ENCODE data around the gene RCAN1. TPM values are rescaled to one million over a fixed set of nuclear protein-coding genes. Genes with fewer than 3 reads are reported as not detected.

The RCAN1 gene
- polyA plus RNA-seq, 1 donor (not counting 4 experiments of a cell fraction or from before 2014, with no cell fraction given) = 21.3 TPM

DNA sequence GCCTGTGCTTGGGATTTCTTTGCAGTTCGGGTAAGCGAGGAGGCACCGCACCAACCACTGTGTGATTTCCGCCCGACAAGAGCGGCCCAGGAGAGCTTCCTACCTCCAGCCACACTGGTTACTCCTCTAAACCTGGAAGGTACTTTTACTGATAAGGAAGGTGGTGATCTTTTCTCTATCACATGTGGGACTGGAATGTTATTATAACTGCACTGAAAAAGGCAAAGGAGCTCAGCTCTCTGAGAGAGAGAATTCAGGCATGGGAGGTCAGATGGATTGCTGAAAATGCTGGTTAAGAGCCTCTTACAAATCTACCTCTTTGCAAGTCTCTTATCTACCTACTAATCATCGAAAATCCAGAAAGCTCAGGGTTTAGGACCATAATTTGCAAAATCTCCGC lies 95.2 kb downstream of the RCAN1 start:
- H2AFZ ChIP-seq (ENCODE audit: control insufficient read depth, low read length) = no peak overlapping the region
- no peaks in the 10 kb centered on the region for H3K9me1 ChIP-seq (ENCODE audit: control insufficient read depth, extremely low read depth, insufficient read depth, low read length)
- dilution Hi-C loops (cut with MboI; ENCODE audit: extremely low pct_ligation_motif_present, low sequenced_read_pairs) = no loop called here
- peaks cover 7 to 11% of the 10 kb centered on the region in 2 experiments for H3K36me3 ChIP-seq (ENCODE audit: control insufficient read depth in 2 of 2, extremely low read depth in 1 of 2, insufficient read depth in 2 of 2, low read length in 2 of 2)
- FAIRE-seq = no peak
- H3K27ac ChIP-seq (ENCODE audit: control insufficient read depth, insufficient read depth, low read length) = no peak overlapping the region
- H4K20me1 ChIP-seq (ENCODE audit: control insufficient read depth, extremely low read depth, insufficient read depth, low read length) = no peaks in the 10 kb centered on the region
- H3K4me3 ChIP-seq (ENCODE audit: control insufficient read depth in 2 of 3, extremely low read depth in 1 of 3, insufficient read depth in 2 of 3, low read depth in 1 of 3, low read length in 3 of 3) = no peak overlapping the region
- H3K27me3 ChIP-seq (ENCODE audit: control insufficient read depth, extremely low read depth, insufficient read depth, low read length) = no peaks in the 10 kb centered on the region
- H3K4me2 ChIP-seq (ENCODE audit: control insufficient read depth, extremely low read depth, insufficient read depth, low read depth, low read length) = no peak overlapping the region
- no peaks in the 10 kb centered on the region for H3K4me1 ChIP-seq (ENCODE audit: control insufficient read depth, extremely low read depth, insufficient read depth, low read length)
- DNase-seq (ENCODE audit: low read depth, low spot score) = no peak
- H3K9me3 ChIP-seq (ENCODE audit: control insufficient read depth, low read depth, low read length) = no peaks in the 10 kb centered on the region
- TF ChIP-seq, protein P1, sequence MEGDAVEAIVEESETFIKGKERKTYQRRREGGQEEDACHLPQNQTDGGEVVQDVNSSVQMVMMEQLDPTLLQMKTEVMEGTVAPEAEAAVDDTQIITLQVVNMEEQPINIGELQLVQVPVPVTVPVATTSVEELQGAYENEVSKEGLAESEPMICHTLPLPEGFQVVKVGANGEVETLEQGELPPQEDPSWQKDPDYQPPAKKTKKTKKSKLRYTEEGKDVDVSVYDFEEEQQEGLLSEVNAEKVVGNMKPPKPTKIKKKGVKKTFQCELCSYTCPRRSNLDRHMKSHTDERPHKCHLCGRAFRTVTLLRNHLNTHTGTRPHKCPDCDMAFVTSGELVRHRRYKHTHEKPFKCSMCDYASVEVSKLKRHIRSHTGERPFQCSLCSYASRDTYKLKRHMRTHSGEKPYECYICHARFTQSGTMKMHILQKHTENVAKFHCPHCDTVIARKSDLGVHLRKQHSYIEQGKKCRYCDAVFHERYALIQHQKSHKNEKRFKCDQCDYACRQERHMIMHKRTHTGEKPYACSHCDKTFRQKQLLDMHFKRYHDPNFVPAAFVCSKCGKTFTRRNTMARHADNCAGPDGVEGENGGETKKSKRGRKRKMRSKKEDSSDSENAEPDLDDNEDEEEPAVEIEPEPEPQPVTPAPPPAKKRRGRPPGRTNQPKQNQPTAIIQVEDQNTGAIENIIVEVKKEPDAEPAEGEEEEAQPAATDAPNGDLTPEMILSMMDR (optimal IDR thresholded peaks at IDR 0.05 in 1 of 3, IDR thresholded peaks at IDR 0.05 in 1 of 3, conservative IDR thresholded peaks at IDR 0.05 in 1 of 3; ENCODE audit: extremely low read depth in 1 of 3, insufficient read depth in 2 of 3, low read length in 3 of 3) = no peak
- TF ChIP-seq EZH2 (IDR thresholded peaks at IDR 0.05; ENCODE audit: low read length) = no peak
- no peak overlapping the region for H3K9ac ChIP-seq (ENCODE audit: control insufficient read depth, extremely low read depth, insufficient read depth, low read length)
- H3K79me2 ChIP-seq (ENCODE audit: control insufficient read depth, insufficient read depth, low read length) = no peaks in the 10 kb centered on the region

DNA sequence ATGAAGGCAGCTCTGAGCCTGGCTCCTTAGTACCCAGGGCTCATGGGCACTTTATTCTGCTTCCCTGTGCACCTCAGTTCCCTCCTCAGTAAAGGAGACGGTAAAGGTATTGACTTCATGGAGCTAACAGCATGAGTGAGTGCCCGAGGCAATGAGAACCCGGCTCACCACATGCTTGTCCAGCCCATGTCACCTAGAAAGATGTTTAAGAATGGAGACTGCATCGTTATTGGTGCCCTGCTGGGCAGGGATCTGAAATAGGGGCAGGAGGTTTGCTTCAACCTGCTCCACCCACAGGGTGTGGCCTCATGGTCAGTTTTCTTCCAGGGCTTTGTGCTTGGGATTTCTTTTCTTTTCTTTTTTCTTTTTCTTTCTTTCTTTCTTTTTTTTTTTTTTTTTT lies 95.9 kb downstream of the RCAN1 start:
- H4K20me1 ChIP-seq (ENCODE audit: control insufficient read depth, extremely low read depth, insufficient read depth, low read length) = no peaks in the 10 kb centered on the region
- no peak for FAIRE-seq

More for the DNA sequence above, 95.9 kb downstream of the RCAN1 start:
- Histone ChIP-seq H3K36me3 (ENCODE audit: control insufficient read depth in 2 of 2, extremely low read depth in 1 of 2, insufficient read depth in 2 of 2, low read length in 2 of 2) (peaks cover 7 to 11% of the 10 kb centered on the region in 2 experiments), H3K27me3 (ENCODE audit: control insufficient read depth, extremely low read depth, insufficient read depth, low read length) (no peaks in the 10 kb centered on the region), H3K4me1 (ENCODE audit: control insufficient read depth, extremely low read depth, insufficient read depth, low read length) (no peaks in the 10 kb centered on the region), H3K4me3 (ENCODE audit: control insufficient read depth in 2 of 3, extremely low read depth in 1 of 3, insufficient read depth in 2 of 3, low read depth in 1 of 3, low read length in 3 of 3) (no peak overlapping the region), H3K9ac (ENCODE audit: control insufficient read depth, extremely low read depth, insufficient read depth, low read length) (no peak overlapping the region), H3K4me2 (ENCODE audit: control insufficient read depth, extremely low read depth, insufficient read depth, low read depth, low read length) (no peak overlapping the region), H3K27ac (ENCODE audit: control insufficient read depth, insufficient read depth, low read length) (no peak overlapping the region), H3K9me3 (ENCODE audit: control insufficient read depth, low read depth, low read length) (no peaks in the 10 kb centered on the region), H2AFZ (ENCODE audit: control insufficient read depth, low read length) (no peak overlapping the region), H3K79me2 (ENCODE audit: control insufficient read depth, insufficient read depth, low read length) (no peaks in the 10 kb centered on the region), H3K9me1 (ENCODE audit: control insufficient read depth, extremely low read depth, insufficient read depth, low read length) (no peaks in the 10 kb centered on the region)
- dilution Hi-C loops (cut with MboI; ENCODE audit: extremely low pct_ligation_motif_present, low sequenced_read_pairs) = no loop called here
- TF ChIP-seq, protein P1 (optimal IDR thresholded peaks at IDR 0.05 in 1 of 3, IDR thresholded peaks at IDR 0.05 in 1 of 3, conservative IDR thresholded peaks at IDR 0.05 in 1 of 3; ENCODE audit: extremely low read depth in 1 of 3, insufficient read depth in 2 of 3, low read length in 3 of 3) = no peak
- no peak for TF ChIP-seq EZH2 (IDR thresholded peaks at IDR 0.05; ENCODE audit: low read length)
- DNase-seq (ENCODE audit: low read depth, low spot score) = no peak
